Activated CD4-positive, alpha-beta T cell treated with anti-CD3 and anti-CD28 coated beads, Interleukin-2, Interleukin-4, amounts not matched to agents 100 ng/mL and 50 ng/mL, durations not matched to agents 16 hours and 8 hours (primary cell): ENCODE measurements around the gene CSPG4.
"Not testable (repeated sequence)": the region's sequence is repeated elsewhere in the genome, so short reads cannot be mapped to it uniquely, and the experiment has no call there.

Experiments
- DNase-seq: peaks from one replicate; pipeline ENCODE4 v3.0.0-alpha.2; 2020; ENCODE audit warnings: low spot score

CSPG4 gene

DNA sequence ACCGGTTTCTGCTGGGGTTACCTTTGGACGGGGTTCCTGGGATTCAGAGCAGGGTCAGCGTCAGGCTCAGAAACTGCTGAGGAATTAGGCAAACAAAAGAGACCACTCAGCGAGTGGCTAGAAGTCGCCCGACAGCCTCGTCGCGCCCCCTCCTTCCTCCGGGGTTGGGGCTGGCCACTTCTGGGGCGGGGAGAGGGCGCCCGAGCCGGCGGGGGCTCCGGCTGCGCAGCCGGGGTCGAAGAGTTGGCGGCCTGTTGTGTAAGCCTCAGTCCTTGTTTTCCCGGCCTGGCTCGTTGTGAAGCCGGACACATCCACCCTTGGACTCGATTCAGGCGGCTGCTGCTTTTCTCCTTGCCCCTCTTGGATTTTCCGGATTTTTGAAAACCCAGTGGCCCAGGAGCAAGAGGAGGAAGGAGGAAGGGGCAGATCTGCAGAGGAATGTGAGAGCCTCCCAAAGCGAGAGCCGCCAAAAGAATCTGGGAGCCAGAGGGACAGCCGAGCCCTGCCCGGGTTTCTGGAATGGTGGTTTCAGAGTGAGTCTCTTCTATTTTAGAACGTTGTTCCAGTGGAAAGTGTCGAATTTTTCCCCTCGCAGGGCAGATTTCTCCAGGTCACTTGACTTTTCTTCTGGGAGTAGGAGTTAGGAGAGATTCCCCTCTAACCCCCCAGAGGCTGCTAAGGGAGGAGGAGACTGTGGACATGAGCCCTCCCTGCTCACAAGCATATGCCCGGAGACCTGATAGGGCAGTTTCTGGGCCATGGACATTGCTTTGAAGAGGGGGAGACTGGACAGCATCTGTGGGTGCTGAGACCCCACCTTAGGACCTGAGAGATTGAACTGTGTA lies 64.3 kb downstream of the CSPG4 start:
- DNase-seq: no peak

DNA sequence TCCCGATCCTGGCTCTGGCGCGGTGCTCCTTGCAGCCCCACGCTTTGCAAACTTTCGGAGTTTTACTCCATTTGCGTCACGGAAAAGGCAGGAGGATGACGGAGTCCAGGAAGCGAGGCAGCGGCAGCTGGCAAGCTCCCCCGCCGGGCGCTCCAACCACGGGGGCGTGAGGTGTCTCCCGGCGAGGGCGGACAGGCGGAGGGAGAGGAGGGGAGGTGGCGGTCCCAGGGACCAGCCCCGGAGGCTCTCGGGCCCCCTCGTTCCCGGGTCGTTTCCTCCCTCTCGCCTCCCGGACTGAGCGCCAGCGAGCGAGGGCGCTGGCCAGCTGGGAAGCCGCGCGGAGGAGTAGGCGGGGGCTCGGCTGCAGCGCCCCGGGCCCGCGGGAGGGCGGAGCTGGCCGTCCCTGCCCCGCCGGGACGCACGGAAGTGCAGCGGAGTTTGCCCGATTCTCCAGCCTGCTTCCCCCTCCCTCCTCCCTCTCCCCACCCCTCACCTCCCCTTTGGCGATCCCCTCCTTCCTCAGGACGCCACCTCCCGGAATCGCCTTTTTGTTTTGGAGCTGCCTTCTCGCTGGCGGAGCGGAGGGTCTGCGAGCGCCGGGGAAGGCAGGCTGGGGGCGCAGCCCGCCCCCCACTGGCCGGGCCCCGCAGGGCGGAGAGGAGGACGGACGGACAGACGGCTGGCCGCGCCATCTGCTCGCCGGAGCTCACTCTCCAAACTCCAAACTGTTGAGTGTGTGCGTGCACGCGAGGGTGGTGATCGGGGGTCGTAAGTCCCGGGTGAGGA lies 65.1 kb downstream of the CSPG4 start, which contains the start of gene SNX33:
Gene SNX33 (plus strand): TSS at position 543 of the 786 bp plus-strand sequence. CDS start 1,191 bp downstream, outside the sequence.
- peak; percentile 39 for DNase-seq

DNA sequence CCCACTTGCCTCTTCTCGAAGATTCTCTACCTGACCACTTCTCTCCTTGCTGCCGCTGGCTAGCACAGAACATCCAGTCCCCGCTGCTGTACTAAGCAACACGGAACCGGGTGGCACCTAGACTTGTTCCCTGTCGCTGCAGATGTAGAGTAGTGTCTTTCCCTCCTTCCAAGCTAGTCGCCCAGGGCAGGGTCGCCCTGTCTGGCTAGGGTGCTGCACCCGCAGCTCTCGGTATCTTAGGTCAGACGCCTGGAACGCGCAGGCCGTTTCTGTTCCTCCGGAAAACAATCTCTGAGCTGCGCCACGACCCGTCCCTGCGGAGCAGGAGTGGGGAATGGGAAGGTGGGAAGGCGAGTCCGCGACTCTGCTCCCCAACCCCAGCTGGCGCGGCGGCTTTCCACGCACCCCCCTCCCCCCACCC lies 65.7 kb downstream of the CSPG4 start:
- DNase-seq: no peak

DNA sequence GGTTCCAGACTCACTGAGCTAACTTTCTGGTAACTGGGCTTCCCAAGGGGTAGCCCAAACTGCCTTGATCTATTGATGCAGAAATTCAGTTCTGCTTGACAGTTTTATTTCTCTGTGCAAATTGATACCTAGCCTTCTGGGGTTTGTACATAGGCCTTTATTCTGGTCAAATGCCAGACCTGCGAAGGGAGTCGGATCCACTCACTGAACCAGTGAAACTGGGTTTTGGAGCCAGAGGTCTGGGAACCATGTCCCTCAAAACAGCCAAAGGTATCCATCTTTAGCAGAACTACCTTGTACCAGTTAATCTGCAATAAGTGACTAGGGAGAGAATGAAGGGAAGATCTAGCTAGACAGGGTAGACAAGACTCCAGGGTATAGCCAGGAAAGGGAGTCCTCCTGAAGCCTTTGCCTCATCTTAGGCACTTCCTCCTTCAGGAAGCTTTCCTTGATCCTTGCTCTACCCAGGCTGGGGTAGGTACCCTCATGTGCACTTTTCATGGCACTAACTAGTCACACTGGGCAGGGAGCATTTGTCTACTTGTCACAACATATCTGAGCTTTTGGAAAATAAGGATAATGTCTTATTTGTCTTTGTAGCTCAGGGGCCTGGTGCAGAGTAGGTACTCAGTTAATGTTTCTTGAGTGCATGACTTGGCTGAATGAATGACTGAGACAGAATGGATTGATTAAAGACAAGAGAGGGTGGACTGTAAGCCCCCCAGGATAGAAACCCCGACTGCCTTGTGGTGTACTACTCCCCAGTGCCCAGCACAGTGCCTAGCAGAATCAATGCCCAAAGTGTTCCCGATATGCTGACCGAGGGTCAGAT lies 66.3 kb downstream of the CSPG4 start:
- DNase-seq: no peak

GRCh38 chr15:75644376-75644775 lies 68.3 kb downstream of the CSPG4 start:
- DNase-seq: no peak

DNA sequence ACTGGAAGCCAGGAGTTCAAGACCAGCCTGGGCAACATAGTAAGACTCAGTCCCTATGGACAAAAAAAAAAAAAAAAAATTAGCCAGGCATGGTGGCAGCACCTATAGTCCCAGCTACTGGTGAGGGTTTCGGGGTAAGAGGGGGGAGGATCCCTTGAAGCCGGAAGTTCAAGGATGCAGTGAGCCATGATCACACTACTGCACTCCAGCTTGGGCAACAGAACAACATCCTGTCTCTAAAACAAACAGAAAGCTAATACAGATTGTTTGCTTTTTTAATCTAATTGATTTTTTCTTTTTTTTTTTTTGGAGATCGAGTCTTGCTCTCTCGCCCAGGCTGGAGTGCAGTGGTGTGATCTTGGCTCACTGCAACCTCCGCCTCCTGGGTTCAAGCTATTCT lies 71.0 kb downstream of the CSPG4 start:
- DNase-seq: no peak

- no peak for DNase-seq
Observed at GRCh38 chr15:75641179-75641503, 71.5 kb downstream of the CSPG4 start.

DNA sequence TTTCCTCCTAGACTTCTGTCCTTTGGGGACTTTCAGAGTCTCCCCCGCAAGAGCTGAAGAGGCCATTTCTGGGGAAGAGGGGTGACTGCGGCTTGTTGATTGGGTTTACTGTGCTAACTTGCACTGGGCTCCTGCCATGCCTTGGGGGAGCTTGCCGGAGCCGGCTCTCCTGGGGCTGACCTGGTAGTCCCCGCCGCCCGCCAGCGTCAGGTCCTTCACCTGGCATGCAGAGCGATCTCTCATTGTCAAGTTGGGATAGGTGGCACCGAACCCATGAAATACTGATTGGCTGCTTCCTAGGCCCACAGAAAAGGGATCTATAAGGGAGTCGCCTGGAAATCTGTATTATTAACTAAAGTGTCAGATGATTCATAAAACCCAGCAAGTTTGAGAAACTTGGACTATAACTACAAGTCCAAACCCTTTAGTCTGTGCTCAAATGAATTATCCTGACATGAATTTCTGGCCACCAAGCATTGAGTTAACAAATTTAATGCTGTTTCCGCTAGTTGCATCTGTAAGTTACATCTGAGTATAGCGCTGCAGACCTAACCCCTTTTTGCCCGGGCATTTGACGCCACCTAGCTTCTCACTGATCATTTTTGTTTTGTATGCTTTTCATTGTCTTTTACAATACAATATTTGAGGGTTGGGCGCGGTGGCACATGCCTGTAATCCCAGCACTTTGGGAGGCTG lies 72.0 kb downstream of the CSPG4 start:
- peak; percentile 72 for DNase-seq

DNA sequence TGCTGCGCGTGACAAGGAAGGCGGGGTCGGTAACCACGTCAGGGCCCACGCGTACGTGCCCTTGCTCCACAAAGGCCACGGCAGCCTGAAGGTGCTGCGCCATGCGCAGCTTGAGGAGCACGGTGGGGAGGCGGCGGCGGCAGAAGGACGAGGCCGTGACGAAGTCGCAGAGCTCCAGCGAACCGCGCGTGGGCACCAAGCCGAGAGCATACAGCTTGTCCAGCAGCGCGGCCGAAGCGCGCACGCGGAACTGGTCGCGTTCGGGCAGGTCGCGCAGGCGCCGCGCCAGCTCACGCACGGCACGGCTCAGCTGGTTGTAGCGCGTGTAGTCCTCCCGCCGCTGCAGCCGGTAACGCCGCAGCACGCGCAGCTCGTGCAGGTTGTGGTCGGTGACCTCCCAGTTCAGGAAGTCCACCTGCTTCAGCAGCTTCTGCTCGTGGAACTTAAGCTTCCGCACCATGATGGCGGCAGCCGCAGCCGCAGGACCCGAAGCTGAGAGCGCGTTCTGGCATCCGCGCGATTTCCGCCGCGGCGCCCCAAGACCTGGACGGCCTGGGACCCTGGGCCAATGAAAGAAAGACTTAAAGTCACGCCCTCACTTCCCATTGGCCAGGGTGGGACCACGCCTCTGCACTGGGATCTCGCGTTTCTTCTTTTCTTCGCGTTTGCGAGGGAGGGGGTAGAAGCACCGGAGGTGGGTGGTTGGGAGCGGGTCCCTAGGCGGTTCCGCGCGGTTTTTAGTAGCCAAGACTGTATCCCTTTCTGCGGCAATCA lies 72.8 kb downstream of the CSPG4 start, which contains the start of gene IMP3:
Gene IMP3 (minus strand): TSS at position 516 of the 774 bp plus-strand sequence. CDS start 56 bp downstream, at position 460.
- DNase-seq: peak; percentile 98

DNA sequence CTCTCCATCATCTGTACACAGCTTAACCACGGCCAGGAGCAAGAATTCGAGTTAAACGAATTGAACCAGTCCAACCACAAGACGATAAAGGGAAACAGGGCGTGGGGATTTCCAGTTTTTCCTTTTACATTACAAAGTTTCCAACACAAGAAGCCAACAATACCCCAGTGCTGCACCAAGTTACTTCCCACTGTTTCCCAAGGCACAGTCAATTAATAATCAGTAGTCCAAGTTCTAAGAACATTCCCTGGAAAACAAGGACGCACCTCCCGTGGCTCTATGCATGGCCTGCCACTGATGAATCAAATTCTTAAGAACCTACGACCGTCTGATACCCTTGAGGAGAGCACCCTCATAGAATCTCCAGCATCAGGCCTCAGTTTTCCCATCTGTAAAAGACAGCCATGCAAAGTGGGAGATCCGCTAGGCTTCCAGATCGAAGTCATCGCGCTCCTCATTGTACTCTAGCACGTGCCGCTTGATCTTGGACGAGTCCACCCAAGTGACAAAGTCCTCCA lies 73.4 kb downstream of the CSPG4 start:
- peak; percentile 27 for DNase-seq

- DNase-seq: no peak
Observed at GRCh38 chr15:75637245-75638009, 75.2 kb downstream of the CSPG4 start.

DNA sequence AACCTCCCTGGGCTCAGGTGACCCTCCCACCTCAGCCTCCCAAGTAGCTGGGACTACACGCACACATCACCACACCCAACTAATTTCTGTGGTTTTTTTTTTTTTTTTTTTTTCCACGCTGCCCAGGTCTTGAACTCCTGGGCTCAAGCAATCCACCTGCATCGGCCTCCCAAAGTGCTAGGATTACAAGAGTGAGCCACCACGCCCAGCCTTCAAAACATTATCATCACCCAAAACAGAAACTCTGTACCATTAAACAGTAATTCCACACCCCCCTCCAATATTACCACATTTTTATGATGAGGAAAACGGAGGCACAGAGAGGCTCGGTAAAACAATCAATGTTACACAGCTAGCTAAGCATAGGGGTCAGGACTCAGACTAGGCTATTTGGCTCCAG lies 76.6 kb downstream of the CSPG4 start:
- DNase-seq: no peak

DNA sequence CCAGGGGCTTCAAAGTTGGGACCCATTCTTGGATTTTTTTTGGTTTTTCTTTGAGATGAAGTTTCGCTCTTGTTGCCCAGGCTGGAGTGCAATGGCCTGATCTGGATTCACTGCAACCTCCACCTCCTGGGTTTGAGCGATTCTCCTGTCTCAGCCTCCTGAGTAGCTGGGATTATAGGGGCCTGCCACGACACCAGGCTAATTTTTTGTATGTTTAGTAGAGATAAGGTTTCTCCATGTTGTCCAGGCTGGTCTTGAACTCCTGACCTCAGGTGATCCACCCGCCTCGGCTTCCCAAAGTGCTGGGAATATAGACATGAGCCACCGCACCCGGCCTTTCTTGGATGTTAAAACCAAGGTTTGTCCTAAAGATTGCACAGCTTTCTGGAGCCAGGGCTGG lies 78.7 kb downstream of the CSPG4 start:
- not testable (repeated sequence) for DNase-seq

- no peak for DNase-seq
Observed at GRCh38 chr15:75631935-75632334, 80.7 kb downstream of the CSPG4 start.

GRCh38 chr15:75625542-75626347 lies 86.9 kb downstream of the CSPG4 start, which contains the start of gene SNUPN:
TSS of gene SNUPN (minus strand) at chr15:75625725. CDS start at chr15:75621051, 4,674 bp downstream.
- peak; percentile 96 for DNase-seq
